HG03135 (cell line): ENCODE results near the gene GREB1L.
"Not testable (repeated sequence)": the region's sequence is repeated elsewhere in the genome, so short reads cannot be mapped to it uniquely, and the experiment has no call there.

Source experiments
- ATAC-seq: cut with Tn5 transposase; IDR thresholded peaks from one replicate; pipeline ENCODE4 v1.9.1; 2021; ENCODE audit warnings: mild to moderate bottlenecking, moderate library complexity; ENCODE audit not compliant: unreplicated experiment

The GREB1L gene

GRCh38 chr18:21242141-21242779 is at the start of gene GREB1L:
TSS of gene GREB1L (plus strand) at chr18:21242232. CDS start at chr18:21383519, 141,287 bp downstream.
- ATAC-seq = no peak

- no peak for ATAC-seq
Measured at GRCh38 chr18:21192308-21192624, 49.8 kb upstream of the GREB1L start.

GRCh38 chr18:21194871-21195771 is 46.9 kb upstream of the GREB1L start:
- ATAC-seq = no peak

GRCh38 chr18:21196426-21196825 is 45.6 kb upstream of the GREB1L start:
- ATAC-seq = no peak

GRCh38 chr18:21203126-21203525 is 38.9 kb upstream of the GREB1L start:
- no peak for ATAC-seq

- no peak for ATAC-seq
Measured at GRCh38 chr18:21203542-21204241, 38.3 kb upstream of the GREB1L start.

- ATAC-seq = no peak
Measured at GRCh38 chr18:21205695-21206094, 36.3 kb upstream of the GREB1L start.

- ATAC-seq = no peak
Measured at GRCh38 chr18:21210278-21210677, 31.8 kb upstream of the GREB1L start.

- no peak for ATAC-seq
Measured at GRCh38 chr18:21210784-21211183, 31.2 kb upstream of the GREB1L start.

- ATAC-seq = not testable (repeated sequence)
Measured at GRCh38 chr18:21214409-21214808, 27.6 kb upstream of the GREB1L start.

- ATAC-seq = no peak
Measured at GRCh38 chr18:21215490-21215889, 26.5 kb upstream of the GREB1L start.

- no peak for ATAC-seq
Measured at GRCh38 chr18:21218862-21219261, 23.2 kb upstream of the GREB1L start.

- no peak for ATAC-seq
Measured at GRCh38 chr18:21230436-21230835, 11.6 kb upstream of the GREB1L start.

- no peak for ATAC-seq
Measured at GRCh38 chr18:21241301-21242048, 557 bp upstream of the GREB1L start.

GRCh38 chr18:21242780-21243401 is 859 bp downstream of the GREB1L start:
- no peak for ATAC-seq

GRCh38 chr18:21254576-21254975 is 12.5 kb downstream of the GREB1L start:
- ATAC-seq = no peak

GRCh38 chr18:21255211-21255610 is 13.2 kb downstream of the GREB1L start:
- no peak for ATAC-seq

GRCh38 chr18:21257386-21257785 is 15.4 kb downstream of the GREB1L start:
- no peak for ATAC-seq

GRCh38 chr18:21260621-21261020 is 18.6 kb downstream of the GREB1L start:
- no peak for ATAC-seq

- no peak for ATAC-seq
Measured at GRCh38 chr18:21261352-21261751, 19.3 kb downstream of the GREB1L start.

GRCh38 chr18:21262244-21262643 is 20.2 kb downstream of the GREB1L start:
- ATAC-seq = no peak
